Dendritic cell treated with granulocyte-macrophage colony-stimulating factor and Interleukin-4, amounts not matched to agents 40 ng/mL and 50 ng/mL, for 4 days (primary cell): ENCODE results near the gene PHF11.
A peak's percentile ranks its signal among the peaks of the same experiment; 100 is the strongest.

Experiments used
- H3K27ac Mint-ChIP-seq: one replicate; pipeline ENCODE4 v1.8.0; 2022; ENCODE audit warnings: mild to moderate bottlenecking, mixed read lengths
- H3K27me3 Mint-ChIP-seq: one replicate; pipeline ENCODE4 v1.8.0; 2022; ENCODE audit warnings: mild to moderate bottlenecking, mixed read lengths
- H3K36me3 Mint-ChIP-seq: one replicate; pipeline ENCODE4 v1.8.0; 2022; ENCODE audit warnings: low read depth, mixed read lengths
- H3K4me1 Mint-ChIP-seq: one replicate; pipeline ENCODE4 v1.8.0; 2022; ENCODE audit warnings: low read depth, mixed read lengths
- H3K4me3 Mint-ChIP-seq: one replicate; pipeline ENCODE4 v1.8.0; 2022; ENCODE audit warnings: mild to moderate bottlenecking, moderate library complexity, mixed read lengths
- H3K9me3 Mint-ChIP-seq: one replicate; pipeline ENCODE4 v1.8.0; 2022; ENCODE audit warnings: mixed read lengths
- intact Hi-C: fragments of 100-400 bp; cut with micrococcal nuclease; formaldehyde crosslinking; loops from one replicate; pipeline ENCODE4 v1.15.0; 2022

PHF11 gene

DNA sequence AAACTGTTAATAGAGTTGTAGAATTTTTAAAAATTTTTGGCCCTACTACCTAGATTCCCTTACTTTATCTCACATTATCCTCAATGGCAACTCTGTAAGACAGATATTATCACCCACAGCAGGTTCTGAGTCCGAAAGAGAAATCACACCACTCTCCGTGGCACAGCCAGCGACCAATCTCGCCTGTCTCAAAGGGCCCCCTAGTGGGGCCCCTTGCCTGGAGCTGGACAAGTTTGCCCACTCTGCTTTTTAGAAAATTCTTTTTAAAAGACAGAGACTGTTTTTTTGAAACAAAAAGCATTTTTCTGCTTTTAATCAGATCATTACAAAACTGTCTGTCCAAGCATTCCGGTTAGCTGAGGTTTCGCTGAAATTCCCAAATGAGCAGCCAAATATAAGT lies 21.7 kb downstream of the PHF11 start:
- H3K27me3 Mint-ChIP-seq: no peaks in the 10 kb centered on the region
- H3K4me3 Mint-ChIP-seq: no peak overlapping the region
- no peaks in the 10 kb centered on the region for H3K9me3 Mint-ChIP-seq
- no peak overlapping the region for H3K27ac Mint-ChIP-seq
- peaks cover 83% of the 10 kb centered on the region for H3K36me3 Mint-ChIP-seq
- no peaks in the 10 kb centered on the region for H3K4me1 Mint-ChIP-seq
- intact Hi-C loops: no loop called here

DNA sequence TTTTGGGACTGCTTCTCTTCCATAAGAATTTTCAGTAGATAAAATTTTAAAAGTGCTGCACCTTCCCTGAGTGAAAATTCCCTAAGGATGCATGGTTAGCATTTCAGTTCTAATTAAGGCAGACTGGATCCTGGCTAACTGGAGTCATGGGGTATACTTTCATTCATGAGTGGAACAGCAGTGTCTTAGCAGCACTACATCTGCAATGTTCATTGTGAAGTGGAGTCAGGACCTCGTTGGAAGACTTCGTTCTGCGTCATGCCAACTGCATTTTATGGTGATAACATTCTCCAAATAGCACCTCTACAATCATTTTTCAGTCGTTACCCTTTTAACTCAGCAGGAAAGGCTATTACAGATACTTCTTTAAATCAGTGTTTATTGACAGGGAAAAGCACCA lies 25.5 kb downstream of the PHF11 start:
- intact Hi-C loops: no loop called here
- Mint-ChIP-seq H3K4me3 (no peak overlapping the region), H3K27ac (no peak overlapping the region), H3K27me3 (no peaks in the 10 kb centered on the region), H3K4me1 (no peaks in the 10 kb centered on the region), H3K9me3 (no peaks in the 10 kb centered on the region), H3K36me3 (peaks cover 62% of the 10 kb centered on the region)

DNA sequence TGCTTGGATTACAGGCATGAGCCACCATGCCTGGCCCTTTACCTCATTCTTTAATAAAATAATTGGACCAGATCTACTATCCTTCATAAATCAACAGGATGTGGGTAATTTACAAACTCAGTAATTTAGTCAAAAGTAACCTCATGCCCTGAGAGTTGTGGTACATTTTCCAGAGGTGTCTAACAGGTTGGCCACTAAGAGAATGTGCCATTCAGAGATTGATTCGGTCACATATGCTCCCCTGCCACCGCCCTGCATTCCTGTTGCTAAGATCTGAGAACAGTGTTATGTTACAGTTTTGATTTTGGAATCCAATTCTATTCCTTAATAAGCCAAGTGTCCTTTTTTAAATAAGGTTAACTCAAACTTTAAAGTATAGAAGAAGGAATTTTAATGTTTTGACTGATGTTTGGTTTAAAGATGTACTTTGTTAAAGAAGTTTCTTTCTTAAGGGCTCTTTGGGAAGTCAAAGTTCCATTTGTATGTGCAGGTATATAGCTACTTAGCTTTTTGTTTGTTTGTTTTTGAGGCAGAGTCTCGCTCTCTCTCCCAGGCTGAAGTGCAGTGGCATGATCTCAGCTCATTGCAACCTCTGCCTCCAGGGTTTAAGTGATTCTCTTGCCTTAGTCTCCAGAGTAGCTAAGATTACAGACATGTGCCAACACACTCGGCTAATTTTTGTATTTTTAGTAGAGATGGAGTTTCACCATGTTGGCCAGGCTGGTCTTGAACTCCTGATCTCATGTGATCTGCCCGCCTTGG lies 29.2 kb downstream of the PHF11 start:
- Mint-ChIP-seq H3K27me3 (no peaks in the 10 kb centered on the region), H3K4me3 (no peak overlapping the region), H3K36me3 (peaks cover 69% of the 10 kb centered on the region), H3K9me3 (no peaks in the 10 kb centered on the region), H3K4me1 (peaks cover under 1% of the 10 kb centered on the region), H3K27ac (peak overlapping the region; percentile 65)
- intact Hi-C loops: no loop called here

DNA sequence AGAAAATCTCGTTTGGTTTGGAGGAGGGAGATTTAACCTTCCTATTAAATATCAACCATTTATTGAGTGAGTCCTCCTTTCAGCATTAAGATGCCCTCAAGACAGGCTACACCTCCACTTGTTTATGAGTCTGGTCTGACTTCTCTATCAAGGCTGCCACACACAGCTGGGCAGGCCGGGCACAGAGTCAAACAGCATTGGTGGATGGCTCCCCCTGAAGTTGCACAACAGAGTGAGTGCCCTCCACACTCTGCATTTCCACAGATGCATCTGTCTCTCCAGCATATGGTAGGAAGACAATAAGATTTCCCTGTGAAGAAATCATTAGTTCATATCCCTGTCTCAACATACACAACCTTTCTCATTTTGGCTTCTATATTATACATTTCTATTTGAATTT lies 31.4 kb downstream of the PHF11 start:
- Mint-ChIP-seq H3K4me1 (peaks cover 18% of the 10 kb centered on the region), H3K27me3 (no peaks in the 10 kb centered on the region), H3K4me3 (no peak overlapping the region), H3K9me3 (no peaks in the 10 kb centered on the region), H3K27ac (no peak overlapping the region), H3K36me3 (peaks cover 58% of the 10 kb centered on the region)
- intact Hi-C loops: no loop called here

DNA sequence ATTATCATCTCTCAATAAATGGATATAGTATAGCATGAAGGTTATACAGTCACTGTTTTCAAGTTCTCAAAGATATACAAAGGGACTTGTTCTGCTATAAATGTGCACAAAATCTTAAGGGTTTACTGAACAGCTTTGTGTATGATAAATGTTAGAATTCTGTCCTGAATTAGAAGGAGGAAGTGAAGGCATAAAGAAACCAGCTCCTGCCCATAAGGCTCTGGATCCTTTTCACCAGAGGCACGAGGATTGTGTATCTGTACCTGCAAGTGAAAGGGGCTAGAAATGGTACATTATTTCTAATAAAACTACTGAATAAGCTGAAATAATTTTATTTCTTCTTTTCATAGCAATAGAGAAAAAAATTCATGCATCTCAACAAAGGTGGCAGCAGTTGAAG lies 32.4 kb downstream of the PHF11 start:
- Mint-ChIP-seq H3K4me3 (no peak overlapping the region), H3K9me3 (no peaks in the 10 kb centered on the region), H3K4me1 (peaks cover 25% of the 10 kb centered on the region), H3K27ac (no peak overlapping the region), H3K27me3 (no peaks in the 10 kb centered on the region), H3K36me3 (peaks cover 64% of the 10 kb centered on the region)
- intact Hi-C loops: no loop called here

DNA sequence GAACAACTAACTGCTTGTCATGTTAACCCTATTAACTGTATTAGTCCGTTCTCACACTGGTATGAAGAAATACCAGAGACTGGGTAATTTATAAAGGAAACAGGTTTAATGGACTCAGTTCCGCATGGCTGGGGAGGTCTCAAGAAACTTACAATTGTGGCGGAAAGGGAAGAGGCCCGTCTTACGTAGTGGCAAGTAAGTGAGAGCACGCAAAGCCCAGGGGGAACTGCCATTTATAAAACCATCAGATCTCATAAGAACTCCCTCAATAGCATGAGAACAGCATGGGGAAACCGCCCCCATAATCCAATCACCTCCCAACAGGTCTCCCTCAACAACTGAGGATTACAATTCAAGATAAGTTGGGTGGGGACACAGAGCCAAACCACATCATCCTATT lies 34.7 kb downstream of the PHF11 start:
- H3K9me3 Mint-ChIP-seq: no peaks in the 10 kb centered on the region
- no peak overlapping the region for H3K4me3 Mint-ChIP-seq
- H3K36me3 Mint-ChIP-seq: peaks cover 72% of the 10 kb centered on the region
- H3K27me3 Mint-ChIP-seq: no peaks in the 10 kb centered on the region
- peak overlapping the region; percentile 75 for H3K27ac Mint-ChIP-seq
- intact Hi-C loops: no loop called here
- H3K4me1 Mint-ChIP-seq: peaks cover 44% of the 10 kb centered on the region

DNA sequence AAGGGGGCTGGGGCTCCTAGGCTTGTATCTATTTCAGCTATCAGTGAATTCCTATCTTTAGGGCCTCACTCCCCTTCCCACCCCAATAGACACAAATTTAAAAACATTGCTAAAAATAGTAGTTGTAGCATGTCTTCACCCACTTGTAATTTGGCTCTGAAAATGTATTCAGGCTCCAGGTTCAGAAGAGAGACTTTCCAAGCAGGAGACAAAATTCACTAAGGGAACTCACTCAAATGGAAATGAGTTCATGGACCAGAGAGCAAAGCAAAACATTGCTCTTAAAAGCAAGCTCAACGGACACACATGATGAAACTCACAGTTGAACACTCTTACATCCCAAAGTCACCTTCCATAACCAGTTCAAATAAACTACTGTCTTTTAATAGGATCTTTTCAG lies 36.8 kb downstream of the PHF11 start:
- Mint-ChIP-seq H3K9me3 (no peaks in the 10 kb centered on the region), H3K4me1 (peaks cover 54% of the 10 kb centered on the region), H3K4me3 (no peak overlapping the region), H3K27ac (peak overlapping the region; percentile 11), H3K36me3 (peaks cover 63% of the 10 kb centered on the region), H3K27me3 (no peaks in the 10 kb centered on the region)
- intact Hi-C loops: no loop called here

DNA sequence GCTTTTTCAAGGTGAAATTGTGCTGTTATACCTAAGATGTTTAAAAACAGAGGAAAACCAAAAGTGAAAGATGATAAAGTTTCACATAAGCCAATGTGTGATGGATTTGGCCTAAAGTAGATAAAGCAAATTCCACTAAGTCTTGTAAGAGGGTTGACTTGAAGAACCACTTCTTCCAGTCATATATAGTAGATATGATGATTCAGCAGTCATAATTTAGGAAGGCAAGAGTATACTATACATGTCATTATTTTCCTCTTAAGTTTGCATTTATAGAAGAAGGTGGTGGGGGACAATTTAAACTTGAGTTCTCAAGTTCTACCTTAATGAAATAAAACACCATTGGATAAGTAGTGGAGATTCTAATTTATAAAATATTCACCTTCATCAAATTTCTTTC lies 37.3 kb downstream of the PHF11 start:
- Mint-ChIP-seq H3K27ac (peak overlapping the region; percentile 11), H3K36me3 (peaks cover 67% of the 10 kb centered on the region), H3K9me3 (no peaks in the 10 kb centered on the region), H3K27me3 (no peaks in the 10 kb centered on the region), H3K4me3 (no peak overlapping the region), H3K4me1 (peaks cover 57% of the 10 kb centered on the region)
- intact Hi-C loops: no loop called here

DNA sequence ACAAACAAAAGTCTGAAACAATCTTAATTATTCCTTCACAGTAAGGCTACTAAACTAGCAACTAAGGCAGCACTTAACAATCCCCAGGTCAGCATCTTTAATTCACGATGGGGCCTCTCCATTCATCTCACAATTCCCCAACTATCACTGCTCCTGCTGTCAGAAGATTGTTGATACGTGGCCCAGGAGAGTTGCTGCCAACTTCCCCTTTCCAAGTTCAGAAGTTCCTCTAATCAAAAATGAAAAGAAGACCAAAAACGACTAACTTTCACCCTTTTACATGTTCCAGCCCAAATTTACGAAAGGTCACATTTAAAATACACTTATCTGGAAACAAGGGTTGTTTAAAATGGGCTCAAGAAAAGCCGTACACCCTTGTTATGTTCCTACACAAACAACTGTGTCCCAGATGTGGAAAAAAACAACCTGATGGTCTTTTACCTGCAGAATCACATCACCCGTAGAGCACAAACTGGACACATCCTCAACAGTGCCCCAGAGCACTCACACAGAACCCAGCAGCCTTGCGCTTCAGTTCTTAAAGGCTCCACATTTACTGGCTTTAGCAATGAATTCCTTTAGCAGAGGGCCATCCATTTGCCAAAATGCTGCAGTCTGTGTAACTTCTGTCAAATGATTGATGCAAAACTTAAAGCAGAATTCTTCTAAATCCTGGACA lies 38.0 kb downstream of the PHF11 start:
- intact Hi-C loops: no loop called here
- peaks cover 57% of the 10 kb centered on the region for H3K4me1 Mint-ChIP-seq
- peak overlapping the region; percentile 32 for H3K4me3 Mint-ChIP-seq
- peaks cover 67% of the 10 kb centered on the region for H3K36me3 Mint-ChIP-seq
- H3K9me3 Mint-ChIP-seq: no peaks in the 10 kb centered on the region
- peak overlapping the region; percentile 77 for H3K27ac Mint-ChIP-seq
- H3K27me3 Mint-ChIP-seq: no peaks in the 10 kb centered on the region

DNA sequence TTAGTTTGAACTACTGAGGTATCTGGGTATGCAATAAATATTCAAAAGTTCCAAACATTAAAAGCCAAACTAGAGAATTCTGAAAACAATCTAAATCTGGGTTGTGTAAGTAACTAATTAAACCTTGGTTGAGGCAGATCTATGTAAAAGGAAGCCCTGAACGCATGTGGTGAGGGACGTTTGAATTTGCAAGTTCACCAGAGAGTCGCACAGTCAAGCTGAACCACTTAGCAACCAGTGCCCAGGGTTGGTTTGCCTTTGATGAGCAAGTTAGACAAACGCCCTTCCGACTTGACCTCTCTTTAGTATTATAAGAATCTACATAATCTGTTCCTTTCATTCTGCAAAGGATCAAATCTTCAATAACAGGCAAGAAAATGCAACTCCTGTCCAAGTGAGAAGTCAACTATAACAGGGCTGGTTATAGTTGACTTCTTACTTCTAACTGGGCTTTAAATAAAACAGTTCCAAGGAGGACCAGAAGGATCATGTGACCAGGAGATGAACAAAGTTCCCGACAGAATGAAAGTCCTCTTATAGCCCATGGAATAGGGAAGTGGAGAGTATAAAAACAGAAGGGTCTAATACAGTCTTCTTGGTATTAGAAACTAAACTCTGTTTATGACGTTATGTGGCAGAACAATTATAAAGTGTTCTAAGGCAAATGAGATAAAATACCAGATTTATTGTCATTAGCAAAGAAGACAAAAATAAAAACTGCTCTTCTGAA lies 40.6 kb downstream of the PHF11 start:
- Mint-ChIP-seq H3K27ac (peak overlapping the region; percentile 82), H3K4me3 (no peak overlapping the region), H3K4me1 (peaks cover 52% of the 10 kb centered on the region), H3K9me3 (no peaks in the 10 kb centered on the region), H3K36me3 (peaks cover 73% of the 10 kb centered on the region), H3K27me3 (no peaks in the 10 kb centered on the region)
- intact Hi-C loops: no loop called here

DNA sequence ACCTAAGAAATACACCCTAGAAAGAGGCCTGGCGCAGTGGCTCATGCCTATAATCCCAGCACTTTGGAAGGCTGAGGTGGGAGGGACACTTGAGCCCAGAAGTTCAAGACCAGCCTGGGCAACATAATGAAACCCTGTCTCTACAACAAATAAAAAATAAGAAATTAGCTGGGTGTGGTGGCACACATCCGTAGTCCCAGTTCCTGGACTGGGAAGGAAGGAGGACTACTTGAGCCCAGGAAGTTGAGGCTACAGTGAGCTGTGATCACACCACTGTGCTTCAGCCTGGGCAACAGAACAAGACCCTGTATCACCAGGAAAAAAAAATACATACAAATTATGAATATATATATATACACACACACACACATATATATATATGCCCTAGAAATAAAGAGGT lies 42.7 kb downstream of the PHF11 start:
- intact Hi-C loops: no loop called here
- Mint-ChIP-seq H3K4me1 (peaks cover 38% of the 10 kb centered on the region), H3K36me3 (peaks cover 74% of the 10 kb centered on the region), H3K9me3 (no peaks in the 10 kb centered on the region), H3K27me3 (no peaks in the 10 kb centered on the region), H3K27ac (peak overlapping the region; percentile 82), H3K4me3 (no peak overlapping the region)

DNA sequence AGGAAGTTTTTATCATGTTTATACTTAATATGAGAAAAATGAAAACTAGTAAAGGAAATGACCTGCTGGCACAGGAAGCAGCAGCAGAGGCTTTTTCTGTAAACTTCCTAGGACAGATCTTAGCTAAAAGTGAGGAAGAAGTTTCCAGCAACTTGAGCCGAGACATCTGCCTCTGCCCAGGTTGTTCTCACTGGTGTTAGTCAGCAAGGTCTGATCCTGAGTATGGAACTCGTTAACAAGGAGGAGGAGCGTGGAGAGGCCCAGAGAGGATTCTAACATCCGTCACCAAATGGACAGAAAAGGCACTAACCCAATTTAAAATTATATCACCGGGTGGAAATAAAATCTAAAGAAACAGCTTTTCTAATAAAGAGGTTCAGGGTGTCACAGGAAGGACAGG lies 43.6 kb downstream of the PHF11 start:
- intact Hi-C loops: no loop called here
- H3K36me3 Mint-ChIP-seq: peaks cover 71% of the 10 kb centered on the region
- H3K9me3 Mint-ChIP-seq: no peaks in the 10 kb centered on the region
- H3K27ac Mint-ChIP-seq: peak overlapping the region; percentile 82
- H3K4me1 Mint-ChIP-seq: peaks cover 29% of the 10 kb centered on the region
- no peak overlapping the region for H3K4me3 Mint-ChIP-seq
- no peaks in the 10 kb centered on the region for H3K27me3 Mint-ChIP-seq

DNA sequence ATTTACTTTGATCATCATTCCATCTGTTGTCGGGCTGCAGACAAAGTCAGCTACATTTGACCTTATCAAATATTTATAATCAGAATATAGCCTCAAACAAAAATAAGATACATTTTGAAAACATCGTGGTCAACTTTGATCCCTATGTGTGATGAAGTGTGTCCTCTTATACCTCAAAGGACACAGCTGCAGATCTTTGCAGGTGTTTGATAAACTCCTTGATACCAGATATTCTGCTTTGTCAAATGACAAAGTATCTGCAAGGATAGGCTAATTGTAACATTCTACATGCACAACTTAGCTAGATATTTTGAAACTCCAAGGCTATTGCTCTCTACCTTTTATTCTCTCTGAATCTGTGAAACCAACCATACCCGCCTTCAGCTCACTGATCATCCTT lies 44.0 kb downstream of the PHF11 start:
- H3K36me3 Mint-ChIP-seq: peaks cover 71% of the 10 kb centered on the region
- no peaks in the 10 kb centered on the region for H3K27me3 Mint-ChIP-seq
- no peak overlapping the region for H3K4me3 Mint-ChIP-seq
- H3K27ac Mint-ChIP-seq: peak overlapping the region; percentile 82
- no peaks in the 10 kb centered on the region for H3K9me3 Mint-ChIP-seq
- peaks cover 26% of the 10 kb centered on the region for H3K4me1 Mint-ChIP-seq
- intact Hi-C loops: no loop called here

DNA sequence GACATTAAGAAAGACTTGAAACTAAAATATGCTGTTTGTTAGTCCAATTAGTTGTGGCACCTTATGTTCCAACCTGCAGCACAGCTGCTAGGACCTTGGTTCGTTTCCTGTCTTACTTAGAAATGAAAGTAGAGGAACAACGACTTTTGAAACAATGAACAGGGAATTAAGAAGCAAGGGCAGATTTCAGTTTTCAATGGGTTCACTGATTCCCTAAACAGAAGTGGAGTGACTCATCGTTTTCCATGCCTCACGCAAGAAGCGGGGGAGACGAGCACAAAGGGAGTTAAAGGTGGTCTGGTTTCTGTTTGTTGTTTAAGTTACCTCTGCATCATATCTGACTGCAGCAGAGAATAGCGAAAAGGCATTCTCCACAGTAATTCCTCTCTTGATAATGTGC lies 44.8 kb downstream of the PHF11 start:
- Mint-ChIP-seq H3K27me3 (no peaks in the 10 kb centered on the region), H3K27ac (peak overlapping the region; percentile 57), H3K9me3 (no peaks in the 10 kb centered on the region), H3K4me3 (peak overlapping the region; percentile 17), H3K36me3 (peaks cover 74% of the 10 kb centered on the region), H3K4me1 (peaks cover 20% of the 10 kb centered on the region)
- intact Hi-C loops: no loop called here
